Adrenal gland (tissue), 5 donors: ENCODE results near the gene HCN4.

Source experiments
- CTCF ChIP-seq, 6 experiments: fragments of 450-650 bp in 4 of 6; fragments of 200-600 bp in 2 of 6; sonication (generic) in 1 of 6; IDR thresholded peaks; 1 replicate in 5 of 6; 2 replicates in 1 of 6; pipeline versions ENCODE4 v1.5.1 to v1.8.0; 2016 to 2021; ENCODE audit warnings: antibody characterized with exemption in 6 of 6, mild to moderate bottlenecking in 2 of 6, moderate library complexity in 1 of 6
- POLR2A ChIP-seq, 2 donors: fragments of 450-650 bp; IDR thresholded peaks; one replicate each; pipeline ENCODE4 v1.6.1; 2017; ENCODE audit warnings: antibody characterized with exemption in 2 of 2, mild to moderate bottlenecking in 2 of 2, moderate library complexity in 1 of 2
- donor health status: DM: no; HTN: no; CAD: no.

- TF ChIP-seq CTCF (IDR thresholded peaks at IDR 0.05) (peak in 4 of 6 experiments; percentile 16 to 32 (median 24)), POLR2A (IDR thresholded peaks at IDR 0.05) (no peak)
Measured at GRCh38 chr15:73284090-73284716, 84.6 kb downstream of the HCN4 start.
